GM12892 (cell line): ENCODE data around the gene RRAGC. TPM values are rescaled to one million over a fixed set of nuclear protein-coding genes. Genes with fewer than 3 reads are reported as not detected.

Experiments
- DNase-seq: peaks from one replicate; pipeline ENCODE4 v3.0.0; 2011; ENCODE audit not compliant: insufficient read length
- FAIRE-seq: peaks from 2 replicates; lab custom pipeline; 2011; peaks lifted over from hg19 to GRCh38; lab: Jason Lieb, UNC
- POLR2A ChIP-seq: IDR thresholded peaks from 2 replicates; pipeline ENCODE4 v1.6.1; 2011; ENCODE audit warnings: low read depth, low read length, control low read depth
- POLR2AphosphoS5 ChIP-seq: IDR thresholded peaks from 2 replicates; pipeline ENCODE4 v1.6.1; 2011; ENCODE audit warnings: low read depth, low read length, control low read depth
- TAF1 ChIP-seq: IDR thresholded peaks from 2 replicates; pipeline ENCODE4 v1.6.1; 2011; ENCODE audit warnings: low read depth, mild to moderate bottlenecking, control low read depth, low read length, borderline replicate concordance
- polyA plus RNA-seq: library from polyadenylated mRNA; unstranded; fragments of >200 nt; gene quantifications from one replicate; pipeline ENCODE4 v1.2.1, GENCODE V29; 2012; ENCODE audit warnings: missing spikeins, inconsistent platforms; ENCODE audit not compliant: missing spikeins

The RRAGC gene, protein sequence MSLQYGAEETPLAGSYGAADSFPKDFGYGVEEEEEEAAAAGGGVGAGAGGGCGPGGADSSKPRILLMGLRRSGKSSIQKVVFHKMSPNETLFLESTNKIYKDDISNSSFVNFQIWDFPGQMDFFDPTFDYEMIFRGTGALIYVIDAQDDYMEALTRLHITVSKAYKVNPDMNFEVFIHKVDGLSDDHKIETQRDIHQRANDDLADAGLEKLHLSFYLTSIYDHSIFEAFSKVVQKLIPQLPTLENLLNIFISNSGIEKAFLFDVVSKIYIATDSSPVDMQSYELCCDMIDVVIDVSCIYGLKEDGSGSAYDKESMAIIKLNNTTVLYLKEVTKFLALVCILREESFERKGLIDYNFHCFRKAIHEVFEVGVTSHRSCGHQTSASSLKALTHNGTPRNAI
- 19.4 TPM for polyA plus RNA-seq

- FAIRE-seq = peak; percentile 91
- TF ChIP-seq POLR2AphosphoS5 (peak; percentile 51; the same call in 1 of the 2 replicates), TAF1 (peak; percentile 53; the same call in 1 of the 2 replicates), POLR2A (peak; percentile 64; the same call in 1 of the 2 replicates)
- DNase-seq = peak; percentile 100
These were observed at the start of gene RRAGC for GRCh38 chr1:38859561-38860453. TSS of gene RRAGC (minus strand) at chr1:38859772. CDS start at chr1:38859646, 126 bp downstream.

- TF ChIP-seq TAF1 = no peak
- FAIRE-seq (no peak), DNase-seq (no peak)
These were observed 49.2 kb upstream of the RRAGC start for GRCh38 chr1:38908821-38909220.

GRCh38 chr1:38905985-38906384 lies 46.4 kb upstream of the RRAGC start:
- TF ChIP-seq POLR2AphosphoS5 (no peak), POLR2A (no peak), TAF1 (no peak)
- DNase-seq (no peak), FAIRE-seq (no peak)

DNA sequence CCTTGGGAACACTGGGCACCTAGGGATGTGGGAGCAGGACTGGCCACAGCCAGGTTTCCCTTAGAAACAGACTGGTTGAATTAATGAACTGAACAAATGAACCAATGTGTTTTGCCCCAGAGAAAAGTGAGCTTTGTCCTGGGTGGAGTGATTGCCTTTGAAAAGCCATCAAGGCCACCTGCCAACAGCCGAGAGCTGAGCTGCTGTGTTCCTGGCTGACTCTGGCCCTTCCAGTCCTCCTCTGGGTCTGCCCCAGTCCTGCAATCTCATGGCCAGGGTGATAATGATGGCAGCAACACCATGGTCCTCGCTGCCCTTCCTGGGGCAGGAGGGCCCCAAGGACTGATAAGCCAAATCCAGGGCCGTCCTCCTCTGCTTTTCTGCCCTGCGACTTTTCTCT lies 40.0 kb upstream of the RRAGC start:
- TF ChIP-seq POLR2AphosphoS5 (no peak), POLR2A (no peak), TAF1 (no peak)
- FAIRE-seq (no peak), DNase-seq (no peak)

DNA sequence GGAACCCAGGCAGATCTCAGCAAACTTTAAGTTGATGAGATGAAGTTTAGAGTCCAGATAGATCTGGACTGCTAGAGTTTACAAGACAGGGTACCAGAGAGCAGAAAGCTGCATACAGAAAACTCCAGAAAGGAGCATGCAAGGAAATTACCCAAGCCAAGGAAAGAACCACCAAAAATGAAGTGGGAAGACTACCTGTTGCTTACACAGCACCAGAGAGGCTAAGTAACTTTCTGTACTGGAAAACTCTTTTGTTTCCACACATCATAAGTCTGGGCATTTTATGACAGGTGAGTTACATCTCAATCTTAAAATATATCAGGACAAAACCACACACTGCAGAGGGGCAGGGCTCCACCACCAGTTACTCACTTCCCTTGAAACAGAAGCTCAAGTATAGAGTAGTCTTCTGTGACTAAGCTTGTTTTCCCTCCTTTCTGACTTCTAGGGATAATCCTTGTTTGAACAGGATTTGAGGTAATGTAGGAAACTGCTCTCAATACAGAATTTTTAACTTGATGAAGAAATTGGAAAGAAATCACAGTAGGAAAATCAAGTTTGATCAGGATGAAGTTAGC lies 39.2 kb upstream of the RRAGC start:
- no peak for DNase-seq
- no peak for TF ChIP-seq POLR2A
- no peak for TF ChIP-seq POLR2AphosphoS5
- no peak for TF ChIP-seq TAF1
- peak; percentile 27 for FAIRE-seq

DNA sequence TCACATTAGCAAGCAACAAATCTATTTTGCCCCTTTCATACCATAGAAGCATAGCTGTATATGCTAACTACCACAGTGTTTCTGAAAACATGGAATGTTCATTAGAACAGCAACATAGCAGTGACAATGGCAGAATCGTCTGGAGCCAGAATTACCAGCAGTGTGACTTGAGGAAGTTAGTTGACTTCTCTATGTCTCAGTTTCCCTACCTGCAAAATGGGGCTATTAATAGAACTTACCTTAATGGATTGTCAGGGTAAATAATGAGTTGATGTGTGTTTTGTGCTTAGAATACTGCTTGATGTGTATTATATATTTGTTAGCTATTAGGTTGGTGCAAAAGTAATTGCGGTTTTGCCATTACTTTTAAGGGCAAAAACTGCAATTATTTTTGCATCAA lies 36.6 kb upstream of the RRAGC start:
- TF ChIP-seq POLR2AphosphoS5 (no peak), POLR2A (no peak), TAF1 (no peak)
- FAIRE-seq = no peak

GRCh38 chr1:38892976-38893375 lies 33.4 kb upstream of the RRAGC start:
- TF ChIP-seq POLR2AphosphoS5 (no peak), TAF1 (no peak), POLR2A (no peak)
- DNase-seq (no peak), FAIRE-seq (no peak)

More for the DNA sequence above, 36.6 kb upstream of the RRAGC start:
- DNase-seq = no peak

DNA sequence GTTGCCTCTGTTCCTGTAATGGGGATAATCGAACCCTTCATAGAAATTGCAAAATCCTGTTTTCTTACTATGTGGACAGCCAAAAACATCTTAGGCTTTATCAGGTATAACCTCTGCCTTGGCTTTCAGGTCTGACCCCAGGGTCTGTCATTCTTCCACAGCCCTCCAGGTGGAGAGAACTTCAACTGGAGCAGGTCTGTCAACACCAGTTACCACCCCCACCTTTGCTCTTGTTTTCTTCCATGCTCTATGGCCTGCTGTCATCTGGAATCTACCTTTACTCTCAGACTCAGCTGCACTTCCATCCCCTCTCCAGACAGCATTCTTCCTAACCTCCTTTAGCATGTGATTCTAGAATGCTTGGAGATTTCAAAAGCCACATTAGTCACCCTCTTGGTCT lies 32.2 kb upstream of the RRAGC start:
- no peak for DNase-seq
- TF ChIP-seq POLR2A (no peak), TAF1 (no peak), POLR2AphosphoS5 (no peak)
- FAIRE-seq = no peak

DNA sequence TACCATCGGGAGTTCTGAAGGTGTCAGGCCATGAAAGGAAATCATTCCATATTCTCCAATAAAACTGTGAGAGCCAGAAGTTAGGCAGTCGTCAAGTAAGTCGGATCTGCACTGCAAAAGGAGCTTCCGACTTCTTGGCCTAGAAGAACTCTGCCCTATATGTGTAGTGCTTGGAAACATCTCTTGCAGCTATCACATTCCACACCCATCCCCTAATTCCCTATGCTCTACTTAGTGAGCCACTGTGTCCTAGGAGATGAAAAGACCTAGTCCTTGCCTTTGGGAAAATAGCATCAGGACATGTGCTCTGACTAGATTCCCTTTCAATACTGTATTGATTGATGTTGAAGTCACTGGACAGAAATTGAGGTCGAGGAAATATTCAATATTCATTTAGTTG lies 30.0 kb upstream of the RRAGC start:
- no peak for DNase-seq
- no peak for TF ChIP-seq POLR2A
- TF ChIP-seq TAF1 = no peak
- TF ChIP-seq POLR2AphosphoS5 = no peak
- FAIRE-seq = no peak

- no peak for FAIRE-seq
- no peak for DNase-seq
- no peak for TF ChIP-seq TAF1
- TF ChIP-seq POLR2AphosphoS5 = no peak
- no peak for TF ChIP-seq POLR2A
These were observed 29.1 kb upstream of the RRAGC start for GRCh38 chr1:38888423-38889333.

GRCh38 chr1:38885092-38885491 lies 25.5 kb upstream of the RRAGC start:
- no peak for DNase-seq
- no peak for TF ChIP-seq POLR2AphosphoS5
- TF ChIP-seq TAF1 = no peak
- no peak for TF ChIP-seq POLR2A
- FAIRE-seq = no peak
